CD14-positive monocyte (primary cell): Measurements from ENCODE around the gene DBT. TPM values are rescaled to one million over a fixed set of nuclear protein-coding genes. Genes with fewer than 3 reads are reported as not detected.

Source experiments
- DNase-seq, 3 donors: peaks; one replicate each; pipeline ENCODE4 v3.0.0-alpha.2; 2011 to 2022
- H2AFZ ChIP-seq: 2 replicates; pipeline ENCODE4 v1.6.0; 2012; ENCODE audit warnings: mild to moderate bottlenecking, low read depth, low read length, inconsistent platforms; ENCODE audit not compliant: insufficient read depth, poor library complexity, severe bottlenecking
- H3K27ac ChIP-seq, 2 donors: 1 replicate in 1 of 2; 2 replicates in 1 of 2; pipeline ENCODE4 v1.5.1; 2012 to 2013; ENCODE audit warnings: low read length in 2 of 2, control low read depth in 1 of 2, inconsistent platforms in 1 of 2, low read depth in 1 of 2, mild to moderate bottlenecking in 1 of 2
- H3K27me3 ChIP-seq, 2 donors: one replicate each; pipeline versions ENCODE4 v1.6.0 to v1.6.1; 2011 to 2013; ENCODE audit warnings: low read length in 2 of 2; ENCODE audit not compliant: control insufficient read depth in 2 of 2, insufficient read depth in 2 of 2
- H3K36me3 ChIP-seq, 2 donors: replicated peaks in 1 of 2; 1 replicate in 1 of 2; 2 replicates in 1 of 2; pipeline versions ENCODE4 v1.5.1 to v1.6.1; 2012 to 2013; ENCODE audit warnings: low read length in 2 of 2, control low read depth in 1 of 2, inconsistent platforms in 1 of 2, mild to moderate bottlenecking in 1 of 2; ENCODE audit not compliant: insufficient read depth in 2 of 2, control insufficient read depth in 1 of 2
- H3K4me1 ChIP-seq, 2 donors: 1 replicate in 1 of 2; 2 replicates in 1 of 2; pipeline versions ENCODE4 v1.5.1 to v1.6.1; 2012 to 2013; ENCODE audit warnings: low read length in 2 of 2, control low read depth in 1 of 2, inconsistent platforms in 1 of 2, mild to moderate bottlenecking in 1 of 2, moderate library complexity in 1 of 2; ENCODE audit not compliant: insufficient read depth in 2 of 2, control insufficient read depth in 1 of 2
- H3K4me2 ChIP-seq: replicated peaks from 2 replicates; pipeline ENCODE3; 2012; ENCODE audit warnings: low read length, moderate library complexity, mild to moderate bottlenecking; ENCODE audit not compliant: poor library complexity, severe bottlenecking; ENCODE audit errors: extremely low read depth
- H3K4me3 ChIP-seq, 3 experiments: fragments of 200-600 bp in 1 of 3; sonication (generic) in 1 of 3; replicated peaks in 1 of 3; 1 replicate in 2 of 3; 2 replicates in 1 of 3; pipeline ENCODE4 v1.5.1; 2011 to 2013; ENCODE audit warnings: low read length in 3 of 3, mild to moderate bottlenecking in 3 of 3, control low read depth in 2 of 3, low read depth in 2 of 3, inconsistent platforms in 1 of 3, moderate library complexity in 1 of 3
- H3K79me2 ChIP-seq: 2 replicates; pipeline ENCODE4 v1.6.0; 2012; ENCODE audit warnings: mild to moderate bottlenecking, control low read depth, inconsistent platforms, low read length, moderate library complexity; ENCODE audit not compliant: insufficient read depth
- H3K9ac ChIP-seq: 2 replicates; pipeline ENCODE4 v1.6.0; 2017; ENCODE audit warnings: low read length, mild to moderate bottlenecking; ENCODE audit not compliant: insufficient read depth, poor library complexity, severe bottlenecking
- H3K9me3 ChIP-seq, 2 donors: replicated peaks in 1 of 2; 1 replicate in 1 of 2; 2 replicates in 1 of 2; pipeline versions ENCODE4 v1.5.1 to v1.6.1; 2012 to 2013; ENCODE audit warnings: low read length in 2 of 2, control low read depth in 1 of 2; ENCODE audit not compliant: control insufficient read depth in 1 of 2, insufficient read depth in 1 of 2
- H4K20me1 ChIP-seq: 2 replicates; pipeline ENCODE4 v1.6.0; 2012; ENCODE audit warnings: mild to moderate bottlenecking, low read length, control low read depth, moderate library complexity; ENCODE audit not compliant: insufficient read depth
- H3K27ac Mint-ChIP-seq, 7 donors: one replicate each; pipeline ENCODE4 v1.8.0; 2020; ENCODE audit warnings: mild to moderate bottlenecking in 7 of 7, mixed read lengths in 7 of 7, moderate library complexity in 6 of 7, inconsistent platforms in 2 of 7
- H3K27me3 Mint-ChIP-seq, 3 donors: one replicate each; pipeline ENCODE4 v1.8.0; 2021 to 2022; ENCODE audit warnings: low read depth in 3 of 3, mild to moderate bottlenecking in 3 of 3, mixed read lengths in 3 of 3, moderate library complexity in 3 of 3, inconsistent platforms in 1 of 3
- H3K36me3 Mint-ChIP-seq, 2 donors: one replicate each; pipeline ENCODE4 v1.8.0; 2020; ENCODE audit warnings: mixed read lengths in 2 of 2, inconsistent platforms in 1 of 2, mild to moderate bottlenecking in 1 of 2
- H3K4me1 Mint-ChIP-seq: one replicate; pipeline ENCODE4 v1.8.0; 2020; ENCODE audit warnings: mild to moderate bottlenecking, mixed read lengths
- H3K4me3 Mint-ChIP-seq, 2 donors: one replicate each; pipeline ENCODE4 v1.8.0; 2020; ENCODE audit warnings: mild to moderate bottlenecking in 2 of 2, mixed read lengths in 2 of 2, moderate library complexity in 1 of 2
- H3K9me3 Mint-ChIP-seq, 7 donors: one replicate each; pipeline ENCODE4 v1.8.0; 2020 to 2022; ENCODE audit warnings: mixed read lengths in 7 of 7, mild to moderate bottlenecking in 6 of 7, moderate library complexity in 6 of 7, inconsistent platforms in 2 of 7
- WGBS: methylation state at CpG from one replicate; pipeline ENCODE4 v1.1.5; 2013; ENCODE audit warnings: missing lambda C conversion rate; ENCODE audit not compliant: insufficient coverage; 5-methylcytosine and 5-hydroxymethylcytosine counted together
- intact Hi-C, 2 donors: fragments of 100-400 bp; cut with micrococcal nuclease; formaldehyde crosslinking; loops; one replicate each; pipeline versions ENCODE4 v1.15.0 to v1.15.1; 2023
- polyA plus RNA-seq, 3 donors: library from polyadenylated mRNA; depleted of rRNA in 1 of 3; unstranded in 2 of 3; stranded (reverse) in 1 of 3; fragments of 300-500 nt in 2 of 3; fragments of >200 nt in 1 of 3; fragmentation: Illumina TruSeq in 2 of 3; gene quantifications; 1 replicate in 2 of 3; 2 replicates in 1 of 3; pipeline ENCODE4 v1.2.3, GENCODE V29; 2012 to 2021
- TF ChIP-seq, protein P1 (sequence below): fragments of 200-600 bp; IDR thresholded peaks from one replicate; pipeline ENCODE4 v1.8.0; 2022; ENCODE audit warnings: antibody characterized with exemption, mild to moderate bottlenecking

The DBT gene
- polyA plus RNA-seq, 3 donors = 1.1 to 2.7 (median 1.5) TPM

DNA sequence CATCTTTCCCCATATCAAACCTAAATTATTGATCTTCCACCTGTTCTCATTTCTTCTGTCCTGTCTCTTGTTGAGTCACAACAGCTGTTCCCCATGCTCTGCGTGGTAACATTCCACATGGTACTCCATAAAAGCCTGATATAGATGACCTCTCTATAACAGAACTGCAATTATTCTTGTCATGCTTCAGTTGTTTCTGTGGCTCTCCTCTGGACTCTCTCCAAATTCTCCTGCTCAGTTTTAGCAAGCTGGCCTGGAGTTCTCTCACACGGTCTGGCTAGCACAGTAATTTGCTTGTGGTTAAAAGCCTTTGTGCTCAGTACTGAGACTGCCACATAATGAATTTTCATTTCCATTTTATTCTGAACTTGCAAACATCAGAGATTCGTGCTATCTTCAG lies 61.0 kb downstream of the DBT start:
- H3K27ac Mint-ChIP-seq = no peak overlapping the region
- H3K4me2 ChIP-seq = no peak overlapping the region

DNA sequence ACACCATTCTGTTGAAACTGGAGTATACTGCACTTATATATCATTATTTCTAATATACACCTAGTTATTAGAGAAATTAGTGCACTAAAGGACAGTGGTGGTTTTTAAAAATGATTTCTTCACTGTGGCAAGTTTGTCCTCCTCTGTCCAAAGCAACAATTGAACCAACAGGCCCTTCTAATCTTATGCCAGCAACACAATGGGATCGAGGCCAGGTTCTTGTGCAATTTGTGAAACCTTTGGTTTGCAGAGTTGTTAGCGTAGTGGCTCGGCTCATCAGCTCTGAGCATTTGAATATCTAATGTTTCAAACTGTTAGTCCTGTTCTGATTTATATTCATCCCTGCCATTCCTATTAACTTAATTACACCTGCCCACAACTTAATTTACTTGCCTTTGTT lies 61.7 kb downstream of the DBT start:
- intact Hi-C loops = no loop called here
- Mint-ChIP-seq H3K4me3 (no peak overlapping the region), H3K27ac (no peak overlapping the region), H3K4me1 (no peaks in the 10 kb centered on the region), H3K9me3 (peaks cover 0 to 8% (median 0%) of the 10 kb centered on the region in 7 donors), H3K36me3 (peaks cover 13% of the 10 kb centered on the region in 2 donors), H3K27me3 (no peaks in the 10 kb centered on the region)
- no peaks in the 10 kb centered on the region for H3K27me3 ChIP-seq
- DNase-seq = no peak
- H3K4me3 ChIP-seq = no peak overlapping the region
- no peak overlapping the region for H3K9ac ChIP-seq
- WGBS = 20% methylated on average over 1 of the region's 3 CpGs
- H3K4me1 ChIP-seq = no peaks in the 10 kb centered on the region
- no peaks in the 10 kb centered on the region for H3K9me3 ChIP-seq
- TF ChIP-seq, protein P1, sequence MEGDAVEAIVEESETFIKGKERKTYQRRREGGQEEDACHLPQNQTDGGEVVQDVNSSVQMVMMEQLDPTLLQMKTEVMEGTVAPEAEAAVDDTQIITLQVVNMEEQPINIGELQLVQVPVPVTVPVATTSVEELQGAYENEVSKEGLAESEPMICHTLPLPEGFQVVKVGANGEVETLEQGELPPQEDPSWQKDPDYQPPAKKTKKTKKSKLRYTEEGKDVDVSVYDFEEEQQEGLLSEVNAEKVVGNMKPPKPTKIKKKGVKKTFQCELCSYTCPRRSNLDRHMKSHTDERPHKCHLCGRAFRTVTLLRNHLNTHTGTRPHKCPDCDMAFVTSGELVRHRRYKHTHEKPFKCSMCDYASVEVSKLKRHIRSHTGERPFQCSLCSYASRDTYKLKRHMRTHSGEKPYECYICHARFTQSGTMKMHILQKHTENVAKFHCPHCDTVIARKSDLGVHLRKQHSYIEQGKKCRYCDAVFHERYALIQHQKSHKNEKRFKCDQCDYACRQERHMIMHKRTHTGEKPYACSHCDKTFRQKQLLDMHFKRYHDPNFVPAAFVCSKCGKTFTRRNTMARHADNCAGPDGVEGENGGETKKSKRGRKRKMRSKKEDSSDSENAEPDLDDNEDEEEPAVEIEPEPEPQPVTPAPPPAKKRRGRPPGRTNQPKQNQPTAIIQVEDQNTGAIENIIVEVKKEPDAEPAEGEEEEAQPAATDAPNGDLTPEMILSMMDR = no peak
- H3K27ac ChIP-seq = no peak overlapping the region
- H3K36me3 ChIP-seq = peaks cover 5 to 16% of the 10 kb centered on the region in 2 donors
- no peaks in the 10 kb centered on the region for H3K79me2 ChIP-seq
- H4K20me1 ChIP-seq = no peaks in the 10 kb centered on the region
- H2AFZ ChIP-seq = no peak overlapping the region
- H3K4me2 ChIP-seq = no peak overlapping the region

More for the DNA sequence above, 61.0 kb downstream of the DBT start:
- no peaks in the 10 kb centered on the region for H3K27me3 ChIP-seq
- 90% methylated on average over 1 of the region's 3 CpGs for WGBS
- peaks cover 11 to 16% of the 10 kb centered on the region in 2 donors for H3K36me3 ChIP-seq
- Mint-ChIP-seq H3K36me3 (peaks cover 13 to 15% of the 10 kb centered on the region in 2 donors), H3K4me1 (no peaks in the 10 kb centered on the region), H3K27me3 (no peaks in the 10 kb centered on the region), H3K4me3 (no peak overlapping the region), H3K9me3 (peaks cover 0 to 2% (median 0%) of the 10 kb centered on the region in 7 donors)
- H3K79me2 ChIP-seq = no peaks in the 10 kb centered on the region
- no peak overlapping the region for H2AFZ ChIP-seq
- H3K9ac ChIP-seq = no peak overlapping the region
- TF ChIP-seq, protein P1 = no peak
- H3K9me3 ChIP-seq = no peaks in the 10 kb centered on the region
- DNase-seq = no peak
- no peak overlapping the region for H3K27ac ChIP-seq
- H4K20me1 ChIP-seq = no peaks in the 10 kb centered on the region
- intact Hi-C loops = no loop called here
- no peaks in the 10 kb centered on the region for H3K4me1 ChIP-seq
- no peak overlapping the region for H3K4me3 ChIP-seq
